GM10266 (cell line): ENCODE data around the gene RAB20.
"Not testable (repeated sequence)": the region's sequence is repeated elsewhere in the genome, so short reads cannot be mapped to it uniquely, and the experiment has no call there.

Source experiments
- DNase-seq: peaks from one replicate; pipeline ENCODE4 v3.0.0; 2012; ENCODE audit errors: extremely low spot score
- CTCF ChIP-seq: IDR thresholded peaks from 2 replicates; pipeline ENCODE4 v1.5.1; 2012; ENCODE audit warnings: mild to moderate bottlenecking, low read depth; ENCODE audit not compliant: control insufficient read depth, insufficient read depth; ENCODE audit errors: missing control alignments

Gene RAB20

GRCh38 chr13:110574161-110574560, 12.6 kb upstream of the RAB20 start:
- TF ChIP-seq CTCF = no peak
- no peak for DNase-seq

- DNase-seq = no peak
- no peak for TF ChIP-seq CTCF
These were observed 11.2 kb upstream of the RAB20 start for GRCh38 chr13:110572778-110573118.

GRCh38 chr13:110571896-110572777, 10.6 kb upstream of the RAB20 start:
- no peak for TF ChIP-seq CTCF
- no peak for DNase-seq

GRCh38 chr13:110570886-110571285, 9.4 kb upstream of the RAB20 start:
- no peak for TF ChIP-seq CTCF
- DNase-seq = no peak

- DNase-seq = not testable (repeated sequence)
These were observed 8.4 kb upstream of the RAB20 start for GRCh38 chr13:110569962-110570361.

- TF ChIP-seq CTCF = no peak
- DNase-seq = no peak
These were observed 7.1 kb upstream of the RAB20 start for GRCh38 chr13:110568612-110569011.

- no peak for TF ChIP-seq CTCF
- no peak for DNase-seq
These were observed 4.6 kb upstream of the RAB20 start for GRCh38 chr13:110566171-110566570.
